ENCODE measurements around the gene GRK5.

GRCh38 chr10:119162452-119163092 lies 44.8 kb upstream of the GRK5 start:
- no peak for TF ChIP-seq CTCF (IDR thresholded peaks at IDR 0.05)
- no peak for TF ChIP-seq POLR2A (IDR thresholded peaks at IDR 0.05)
- no peak for TF ChIP-seq POLR2AphosphoS5 (IDR thresholded peaks at IDR 0.05)

Measured in sigmoid colon (tissue), 4 donors.